Upper lobe of left lung (tissue), 4 donors: ENCODE measurements around the gene PCBP4.

Source experiments
- EP300 ChIP-seq, 4 donors: sonication (generic); formaldehyde crosslinking; IDR thresholded peaks; one replicate each; pipeline ENCODE4 v1.5.1; 2017; ENCODE audit warnings: antibody characterized with exemption in 4 of 4, control low read depth in 2 of 4
- POLR2A ChIP-seq, 4 donors: fragments of 450-650 bp; IDR thresholded peaks; one replicate each; pipeline ENCODE4 v1.5.1; 2016 to 2017; ENCODE audit warnings: antibody characterized with exemption in 4 of 4, mild to moderate bottlenecking in 2 of 4
- POLR2AphosphoS5 ChIP-seq, 2 donors: sonication (generic); formaldehyde crosslinking; IDR thresholded peaks; one replicate each; pipeline ENCODE4 v1.5.1; 2017; ENCODE audit warnings: antibody characterized with exemption in 2 of 2
- TF ChIP-seq, protein P1 (sequence below), 6 experiments: fragments of 450-650 bp in 4 of 6; fragments of 200-600 bp in 2 of 6; sonication (generic) in 2 of 6; IDR thresholded peaks; one replicate each; pipeline ENCODE4 v1.5.1; 2016 to 2019; ENCODE audit warnings: antibody characterized with exemption in 6 of 6

DNA sequence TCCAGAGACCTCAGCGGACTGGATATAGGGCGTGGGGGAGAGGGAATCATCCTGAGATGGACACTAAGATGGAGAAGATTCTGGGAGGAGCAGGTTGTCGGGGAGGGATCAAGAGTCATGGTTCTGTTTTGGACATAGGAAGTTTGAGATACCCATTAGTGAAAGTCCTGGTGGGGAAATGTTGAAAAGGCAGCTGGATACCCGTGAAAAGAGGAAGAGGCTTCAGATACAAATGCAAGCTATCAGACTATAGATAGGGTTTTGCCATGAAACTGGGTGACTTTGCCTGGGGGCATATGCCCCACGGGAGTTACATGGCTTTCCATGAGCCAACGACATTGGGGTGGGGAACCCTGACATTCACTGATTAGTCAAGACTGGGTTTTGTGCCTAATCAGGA lies 13.1 kb downstream of the PCBP4 start:
- TF ChIP-seq, protein P1, sequence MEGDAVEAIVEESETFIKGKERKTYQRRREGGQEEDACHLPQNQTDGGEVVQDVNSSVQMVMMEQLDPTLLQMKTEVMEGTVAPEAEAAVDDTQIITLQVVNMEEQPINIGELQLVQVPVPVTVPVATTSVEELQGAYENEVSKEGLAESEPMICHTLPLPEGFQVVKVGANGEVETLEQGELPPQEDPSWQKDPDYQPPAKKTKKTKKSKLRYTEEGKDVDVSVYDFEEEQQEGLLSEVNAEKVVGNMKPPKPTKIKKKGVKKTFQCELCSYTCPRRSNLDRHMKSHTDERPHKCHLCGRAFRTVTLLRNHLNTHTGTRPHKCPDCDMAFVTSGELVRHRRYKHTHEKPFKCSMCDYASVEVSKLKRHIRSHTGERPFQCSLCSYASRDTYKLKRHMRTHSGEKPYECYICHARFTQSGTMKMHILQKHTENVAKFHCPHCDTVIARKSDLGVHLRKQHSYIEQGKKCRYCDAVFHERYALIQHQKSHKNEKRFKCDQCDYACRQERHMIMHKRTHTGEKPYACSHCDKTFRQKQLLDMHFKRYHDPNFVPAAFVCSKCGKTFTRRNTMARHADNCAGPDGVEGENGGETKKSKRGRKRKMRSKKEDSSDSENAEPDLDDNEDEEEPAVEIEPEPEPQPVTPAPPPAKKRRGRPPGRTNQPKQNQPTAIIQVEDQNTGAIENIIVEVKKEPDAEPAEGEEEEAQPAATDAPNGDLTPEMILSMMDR (IDR thresholded peaks at IDR 0.05), result no peak
- no peak for TF ChIP-seq POLR2AphosphoS5 (IDR thresholded peaks at IDR 0.05)
- no peak for TF ChIP-seq POLR2A (IDR thresholded peaks at IDR 0.05)
- TF ChIP-seq EP300 (IDR thresholded peaks at IDR 0.05), result no peak
